ENCODE measurements around the gene FAM107B. TPM values are rescaled to one million over a fixed set of nuclear protein-coding genes. Genes with fewer than 3 reads are reported as not detected.

FAM107B gene
- total and polyA plus RNA-seq, 2 of the 13 experiments (the other 11 are each of a cell fraction or from before 2014, with no cell fraction given): 15.7 to 24.8 TPM

DNA sequence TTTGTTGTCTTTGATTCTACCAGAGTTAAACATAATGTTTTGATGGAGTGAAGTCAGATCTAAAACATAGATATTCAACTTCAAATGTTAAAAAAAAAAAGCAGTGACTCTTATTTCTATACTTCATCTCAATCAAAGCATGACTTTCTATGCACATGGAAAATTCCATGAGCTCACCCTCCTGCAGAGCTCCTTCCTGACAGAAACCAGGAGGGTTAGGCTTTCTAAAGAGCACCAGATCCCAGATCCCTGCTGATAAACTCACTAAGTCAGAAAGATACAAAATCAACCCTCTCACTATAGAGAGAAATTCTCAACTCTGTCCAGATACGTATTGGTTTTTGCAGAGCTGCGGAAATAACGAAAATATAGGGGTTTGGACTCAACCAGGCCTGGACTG, 122.6 kb downstream of the FAM107B start:
- intact Hi-C loops (cut with micrococcal nuclease; ENCODE audit: unreplicated experiment): no loop called here
- WGBS (ENCODE audit: low lambda C conversion rate): 96% methylated on average over 3 of the region's 3 CpGs
- CTCF ChIA-PET (ENCODE audit: low intra/inter-chr PET ratio, low total read pairs): no interaction called here

More for the DNA sequence above, 122.6 kb downstream of the FAM107B start:
- Histone ChIP-seq H3K9me3 (ENCODE audit: low read length) (no peaks in the 10 kb centered on the region), H3K27me3 (ENCODE audit: control insufficient read depth in 1 of 2, insufficient read depth in 2 of 2, low read length in 2 of 2) (peaks cover 0 to 15% of the 10 kb centered on the region in 2 experiments; a peak in 2 of 5 replicates), H3K36me3 (replicated peaks in 1 of 2; ENCODE audit: control insufficient read depth in 1 of 2, insufficient read depth in 2 of 2, low read length in 2 of 2) (no peaks in the 10 kb centered on the region), H2AFZ (ENCODE audit: low read length) (no peak overlapping the region), H3K27ac (ENCODE audit: extremely low read length, insufficient read depth, low read length) (no peak overlapping the region), H3K4me2 (ENCODE audit: low read depth, low read length) (no peak overlapping the region), H3K4me3 (replicated peaks in 1 of 3; ENCODE audit: insufficient read depth in 1 of 3, low read depth in 2 of 3, low read length in 3 of 3) (no peak overlapping the region), H3K4me1 (ENCODE audit: insufficient read depth, low read length) (peaks cover 9% of the 10 kb centered on the region), H3K9ac (ENCODE audit: insufficient read depth, low read depth, low read length) (no peak overlapping the region), H4K20me1 (ENCODE audit: insufficient read depth, low read length) (no peaks in the 10 kb centered on the region), H3K79me2 (ENCODE audit: insufficient read depth, low read length) (no peaks in the 10 kb centered on the region)
- in situ Hi-C loops (cut with HindIII; ENCODE audit: extremely low pct_ligation_motif_present, low pct_unique_long_range_greater_than_20kb): no loop called here
- FAIRE-seq (no peak), DNase-seq (ENCODE audit: low spot score) (no peak), ATAC-seq (no peak)
- POLR2A ChIA-PET: no interaction called here
- no TSS peak for BruUV-seq (replicated peaks)
- TF ChIP-seq CAMTA2 (CRISPR knock-in tag; IDR thresholded peaks at IDR 0.05; ENCODE audit: borderline replicate concordance) (no peak), ZNF674 (CRISPR knock-in tag; IDR thresholded peaks at IDR 0.05; ENCODE audit: low read depth) (no peak), NFKB2 (CRISPR knock-in tag; IDR thresholded peaks at IDR 0.05; ENCODE audit: borderline replicate concordance) (no peak), ONECUT2 (CRISPR knock-in tag; IDR thresholded peaks at IDR 0.05) (no peak), ZFP1 (CRISPR knock-in tag; IDR thresholded peaks at IDR 0.05) (no peak), RELA (CRISPR knock-in tag; IDR thresholded peaks at IDR 0.05) (no peak), ZNF205 (CRISPR knock-in tag; IDR thresholded peaks at IDR 0.05) (no peak), MEF2D (CRISPR knock-in tag; IDR thresholded peaks at IDR 0.05) (no peak), NONO (IDR thresholded peaks at IDR 0.05) (no peak), NONO (CRISPR knock-in tag; conservative IDR thresholded peaks at IDR 0.05) (no peak), HMG20A (CRISPR knock-in tag; IDR thresholded peaks at IDR 0.05; ENCODE audit: borderline replicate concordance) (no peak), MYNN (CRISPR knock-in tag; IDR thresholded peaks at IDR 0.05; ENCODE audit: low read depth) (no peak), SMAD3 (CRISPR knock-in tag; IDR thresholded peaks at IDR 0.05) (no peak)
- TF ChIP-seq, protein P1, sequence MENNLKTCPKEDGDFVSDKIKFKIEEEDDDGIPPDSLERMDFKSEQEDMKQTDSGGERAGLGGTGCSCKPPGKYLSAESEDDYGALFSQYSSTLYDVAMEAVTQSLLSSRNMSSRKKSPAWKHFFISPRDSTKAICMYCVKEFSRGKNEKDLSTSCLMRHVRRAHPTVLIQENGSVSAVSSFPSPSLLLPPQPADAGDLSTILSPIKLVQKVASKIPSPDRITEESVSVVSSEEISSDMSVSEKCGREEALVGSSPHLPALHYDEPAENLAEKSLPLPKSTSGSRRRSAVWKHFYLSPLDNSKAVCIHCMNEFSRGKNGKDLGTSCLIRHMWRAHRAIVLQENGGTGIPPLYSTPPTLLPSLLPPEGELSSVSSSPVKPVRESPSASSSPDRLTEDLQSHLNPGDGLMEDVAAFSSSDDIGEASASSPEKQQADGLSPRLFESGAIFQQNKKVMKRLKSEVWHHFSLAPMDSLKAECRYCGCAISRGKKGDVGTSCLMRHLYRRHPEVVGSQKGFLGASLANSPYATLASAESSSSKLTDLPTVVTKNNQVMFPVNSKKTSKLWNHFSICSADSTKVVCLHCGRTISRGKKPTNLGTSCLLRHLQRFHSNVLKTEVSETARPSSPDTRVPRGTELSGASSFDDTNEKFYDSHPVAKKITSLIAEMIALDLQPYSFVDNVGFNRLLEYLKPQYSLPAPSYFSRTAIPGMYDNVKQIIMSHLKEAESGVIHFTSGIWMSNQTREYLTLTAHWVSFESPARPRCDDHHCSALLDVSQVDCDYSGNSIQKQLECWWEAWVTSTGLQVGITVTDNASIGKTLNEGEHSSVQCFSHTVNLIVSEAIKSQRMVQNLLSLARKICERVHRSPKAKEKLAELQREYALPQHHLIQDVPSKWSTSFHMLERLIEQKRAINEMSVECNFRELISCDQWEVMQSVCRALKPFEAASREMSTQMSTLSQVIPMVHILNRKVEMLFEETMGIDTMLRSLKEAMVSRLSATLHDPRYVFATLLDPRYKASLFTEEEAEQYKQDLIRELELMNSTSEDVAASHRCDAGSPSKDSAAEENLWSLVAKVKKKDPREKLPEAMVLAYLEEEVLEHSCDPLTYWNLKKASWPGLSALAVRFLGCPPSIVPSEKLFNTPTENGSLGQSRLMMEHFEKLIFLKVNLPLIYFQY (CRISPR knock-in tag; IDR thresholded peaks at IDR 0.05; ENCODE audit: borderline replicate concordance): no peak
